NB4 (cell line): ENCODE measurements around the gene NDOR1.

Experiments
- CTCF ChIP-seq: IDR thresholded peaks from one replicate; pipeline ENCODE4 v1.5.1; 2012; ENCODE audit warnings: low read depth, low read length
- MAX ChIP-seq: IDR thresholded peaks from 2 replicates; pipeline ENCODE4 v1.6.1; 2011; ENCODE audit warnings: low read depth, low read length
- POLR2A ChIP-seq: IDR thresholded peaks from 2 replicates; pipeline ENCODE4 v1.6.1; 2011; ENCODE audit warnings: mild to moderate bottlenecking; ENCODE audit not compliant: insufficient read length; ENCODE audit errors: extremely low read depth

GRCh38 chr9:137178201-137178938 lies 27.1 kb upstream of the NDOR1 start:
- TF ChIP-seq CTCF (no peak), MAX (no peak), POLR2A (no peak)
